GM19240 (cell line): ENCODE results near the gene PLD5.
"Not testable (repeated sequence)": the region's sequence is repeated elsewhere in the genome, so short reads cannot be mapped to it uniquely, and the experiment has no call there.

Experiments used
- DNase-seq: peaks from one replicate; pipeline ENCODE4 v3.0.0; 2011; ENCODE audit warnings: low spot score; ENCODE audit not compliant: insufficient read length

Gene PLD5

GRCh38 chr1:242489545-242489944, 35.0 kb downstream of the PLD5 start:
- DNase-seq: no peak

DNA sequence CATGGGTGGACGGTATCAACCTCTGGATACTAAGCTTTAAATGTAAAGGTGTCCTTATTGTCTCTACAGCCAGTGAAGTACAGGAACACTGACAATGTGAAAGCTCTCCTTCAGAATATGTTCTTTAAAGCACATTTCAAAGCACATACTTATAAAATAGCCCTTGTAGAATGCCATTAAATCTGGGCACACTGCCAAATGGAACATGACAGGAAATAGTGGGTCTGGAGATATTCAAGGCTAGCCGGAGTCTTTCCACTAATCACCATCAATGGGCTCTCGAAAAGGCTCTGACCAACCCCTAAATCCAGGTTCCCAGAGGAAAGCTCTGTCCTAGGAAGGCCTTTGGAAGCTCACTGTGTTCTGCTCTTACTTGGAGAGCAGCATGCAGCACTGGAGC, 46.6 kb downstream of the PLD5 start:
- no peak for DNase-seq

DNA sequence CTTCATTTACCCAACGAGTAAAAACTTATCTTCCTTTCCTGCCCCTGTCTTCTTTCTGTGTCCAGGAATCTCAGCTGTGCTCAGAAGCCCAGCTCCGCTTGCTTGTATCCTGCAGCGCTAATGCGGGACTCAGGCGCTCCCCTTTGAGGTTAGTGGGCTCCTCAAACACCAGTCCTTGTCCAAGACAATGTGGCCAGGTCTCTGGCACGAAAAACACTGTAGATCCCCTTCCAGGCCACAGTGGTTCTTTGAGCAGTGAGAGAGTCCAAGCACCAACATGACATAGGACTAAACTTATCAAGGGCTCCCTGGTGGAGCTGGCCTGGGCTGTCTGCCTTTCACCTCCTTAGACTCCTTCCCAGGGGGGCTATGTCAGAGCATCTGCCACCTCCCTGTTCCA, 53.7 kb downstream of the PLD5 start:
- DNase-seq: no peak

DNA sequence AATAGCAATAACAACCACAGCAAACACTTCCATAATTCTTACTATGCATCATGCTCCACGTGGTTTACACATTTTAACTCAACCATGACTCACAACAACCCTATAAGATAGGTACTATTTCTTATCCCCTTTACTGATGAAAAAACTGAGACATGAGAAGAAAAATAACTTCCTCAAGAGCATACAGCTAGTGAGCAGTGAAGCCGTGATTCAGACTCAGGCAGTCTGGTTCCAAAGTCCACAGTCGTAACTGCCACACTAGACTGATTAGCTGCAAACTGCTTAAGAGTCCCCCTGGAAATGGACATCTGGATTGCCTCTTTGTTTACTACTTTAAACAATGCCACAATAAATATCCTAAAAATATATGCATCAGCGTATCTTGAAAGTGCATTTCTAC, 55.7 kb downstream of the PLD5 start:
- no peak for DNase-seq

GRCh38 chr1:242467556-242468145, 56.8 kb downstream of the PLD5 start:
- DNase-seq: no peak

GRCh38 chr1:242462867-242463266, 61.6 kb downstream of the PLD5 start:
- no peak for DNase-seq

- DNase-seq: not testable (repeated sequence)
Observed at GRCh38 chr1:242459740-242460139, 64.8 kb downstream of the PLD5 start.

DNA sequence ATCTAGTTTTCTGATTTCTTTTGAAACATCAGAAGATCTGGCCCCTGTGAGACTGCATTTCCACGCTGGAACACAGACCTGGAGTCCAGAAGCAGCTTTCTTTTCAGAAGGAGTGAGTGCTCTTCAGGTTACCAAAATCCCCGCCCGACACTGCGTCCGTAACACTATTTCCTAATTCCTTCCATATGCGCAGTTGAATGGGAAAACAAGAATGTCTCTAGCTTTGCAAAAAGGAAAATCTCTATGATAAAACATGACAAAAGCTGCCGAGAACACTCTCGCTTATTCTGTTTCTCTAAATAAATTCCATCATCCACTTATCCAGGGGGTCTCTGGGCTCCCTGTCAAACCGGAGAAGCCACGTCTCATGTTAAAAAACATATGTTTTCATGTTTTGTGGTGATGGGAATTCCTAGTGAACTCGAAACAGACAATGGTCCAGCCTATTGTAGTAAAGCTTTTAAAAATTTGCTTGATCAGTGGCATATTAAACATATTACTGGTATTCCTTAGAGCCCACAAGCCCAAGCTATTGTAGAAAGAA, 67.7 kb downstream of the PLD5 start:
- DNase-seq: no peak

GRCh38 chr1:242455052-242455361, 69.5 kb downstream of the PLD5 start:
- DNase-seq: no peak

GRCh38 chr1:242454262-242455051, 70.0 kb downstream of the PLD5 start:
- DNase-seq: no peak

DNA sequence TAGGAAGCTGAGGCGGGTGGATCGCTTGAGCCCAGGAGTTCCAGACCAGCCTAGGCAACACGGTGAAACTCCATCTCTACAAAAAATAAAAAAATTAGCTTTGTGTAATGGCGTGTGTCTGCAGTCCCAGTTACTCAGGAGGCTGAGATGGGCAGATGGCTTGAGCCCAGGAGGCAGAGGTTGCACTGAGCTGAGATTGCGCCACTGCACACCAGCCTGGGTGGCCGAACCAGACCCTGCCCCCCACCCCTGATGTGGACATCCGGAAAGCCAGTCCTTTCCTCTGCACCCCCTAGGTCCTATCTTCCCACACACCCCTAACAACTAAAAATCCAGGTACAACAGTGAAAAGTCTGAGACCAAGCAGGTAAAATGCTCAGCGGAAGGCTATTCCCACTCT, 71.9 kb downstream of the PLD5 start:
- DNase-seq: no peak

GRCh38 chr1:242449661-242450060, 74.8 kb downstream of the PLD5 start:
- no peak for DNase-seq

GRCh38 chr1:242448910-242449645, 75.4 kb downstream of the PLD5 start:
- DNase-seq: no peak

DNA sequence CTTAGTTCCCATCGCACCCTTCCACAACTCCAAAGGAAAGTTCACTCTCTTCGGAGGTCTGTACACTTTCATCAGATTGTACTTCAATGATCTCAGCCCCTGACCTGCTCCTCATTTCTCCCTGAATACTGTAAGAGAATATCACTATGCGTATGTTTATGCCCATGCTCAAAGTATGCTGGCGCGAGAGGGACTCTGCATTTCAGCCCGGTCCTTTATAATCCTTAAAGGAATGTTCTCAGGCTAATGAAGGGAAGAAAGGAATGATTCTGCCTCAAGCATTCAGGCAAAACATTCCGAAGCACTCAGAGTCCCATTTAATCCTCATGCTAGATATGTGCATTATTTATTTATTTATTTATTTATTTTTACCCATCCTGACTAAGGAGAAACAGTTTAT, 76.8 kb downstream of the PLD5 start:
- no peak for DNase-seq

GRCh38 chr1:242440757-242441156, 83.7 kb downstream of the PLD5 start:
- no peak for DNase-seq

- no peak for DNase-seq
Observed at GRCh38 chr1:242435200-242435599, 89.3 kb downstream of the PLD5 start.

- DNase-seq: no peak
Observed at GRCh38 chr1:242432491-242433095, 91.9 kb downstream of the PLD5 start.

DNA sequence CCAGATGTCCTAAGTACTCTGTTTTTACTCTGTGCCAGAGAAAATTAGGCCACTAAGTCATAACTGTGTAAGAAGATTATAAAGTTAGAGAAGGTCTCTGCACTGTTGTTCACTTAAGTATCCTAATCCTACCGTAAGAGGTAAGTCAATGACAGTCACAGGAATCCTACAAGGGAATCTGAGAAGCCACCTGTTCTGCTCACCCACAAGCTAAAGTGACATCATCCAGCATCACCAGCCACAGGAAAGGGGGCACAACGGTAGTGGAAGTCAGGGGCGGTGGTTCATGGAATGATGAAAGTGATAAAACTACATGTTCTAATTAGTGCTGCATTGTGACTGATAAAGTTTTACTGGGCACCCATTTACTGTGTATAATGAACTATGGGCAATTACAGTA, 92.7 kb downstream of the PLD5 start:
- DNase-seq: no peak

GRCh38 chr1:242430956-242431355, 93.5 kb downstream of the PLD5 start:
- DNase-seq: no peak

- no peak for DNase-seq
Observed at GRCh38 chr1:242428399-242429190, 95.9 kb downstream of the PLD5 start.

- DNase-seq: no peak
Observed at GRCh38 chr1:242427519-242427918, 97.0 kb downstream of the PLD5 start.
